ENCODE results near the gene KCNH2.

DNA sequence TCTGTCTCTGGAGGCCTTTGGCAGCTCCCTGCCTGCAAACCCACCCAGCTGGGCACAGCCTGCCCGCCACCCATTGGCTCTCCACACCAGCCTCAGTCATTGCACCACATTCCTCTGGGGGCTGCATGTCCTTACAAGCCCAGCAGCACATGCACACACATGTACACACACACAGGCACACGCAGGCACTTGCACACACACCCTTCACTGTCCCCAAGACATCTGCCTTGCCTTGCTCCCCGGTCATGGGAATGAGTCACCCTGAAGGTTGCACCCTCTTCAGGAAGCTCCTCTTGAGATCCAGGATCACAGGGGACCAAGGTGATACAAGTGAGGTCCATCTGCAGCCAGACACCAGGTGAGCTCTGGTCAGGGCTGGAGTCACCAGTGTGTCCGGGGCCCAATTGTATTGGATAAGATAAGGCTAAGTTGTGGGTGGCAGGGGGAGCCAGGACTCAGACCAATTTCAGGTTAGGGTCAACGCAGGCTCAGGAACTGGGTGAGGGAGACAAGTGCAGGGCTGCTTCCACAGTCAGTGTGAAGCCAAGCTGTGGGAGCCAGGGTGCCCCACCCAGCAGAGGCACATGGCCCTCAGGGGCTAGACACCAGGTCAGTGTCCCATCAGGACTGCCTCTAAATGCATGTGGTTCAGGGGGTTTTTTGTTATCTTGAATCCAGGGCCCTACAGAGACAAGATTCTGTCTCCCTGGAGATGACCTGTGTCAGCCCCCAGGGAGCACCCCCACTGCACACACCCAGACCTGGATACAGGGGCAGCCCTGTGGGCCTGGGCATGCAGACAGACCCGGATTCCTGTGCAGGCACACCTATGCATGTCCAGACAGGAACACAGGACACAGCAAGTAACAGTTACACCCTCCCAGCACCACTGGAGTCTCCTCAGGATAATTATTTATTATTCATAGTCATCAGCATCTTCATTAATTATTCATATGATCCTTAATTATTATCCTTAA is 33.8 kb downstream of the KCNH2 start:
- TF ChIP-seq, protein P1, sequence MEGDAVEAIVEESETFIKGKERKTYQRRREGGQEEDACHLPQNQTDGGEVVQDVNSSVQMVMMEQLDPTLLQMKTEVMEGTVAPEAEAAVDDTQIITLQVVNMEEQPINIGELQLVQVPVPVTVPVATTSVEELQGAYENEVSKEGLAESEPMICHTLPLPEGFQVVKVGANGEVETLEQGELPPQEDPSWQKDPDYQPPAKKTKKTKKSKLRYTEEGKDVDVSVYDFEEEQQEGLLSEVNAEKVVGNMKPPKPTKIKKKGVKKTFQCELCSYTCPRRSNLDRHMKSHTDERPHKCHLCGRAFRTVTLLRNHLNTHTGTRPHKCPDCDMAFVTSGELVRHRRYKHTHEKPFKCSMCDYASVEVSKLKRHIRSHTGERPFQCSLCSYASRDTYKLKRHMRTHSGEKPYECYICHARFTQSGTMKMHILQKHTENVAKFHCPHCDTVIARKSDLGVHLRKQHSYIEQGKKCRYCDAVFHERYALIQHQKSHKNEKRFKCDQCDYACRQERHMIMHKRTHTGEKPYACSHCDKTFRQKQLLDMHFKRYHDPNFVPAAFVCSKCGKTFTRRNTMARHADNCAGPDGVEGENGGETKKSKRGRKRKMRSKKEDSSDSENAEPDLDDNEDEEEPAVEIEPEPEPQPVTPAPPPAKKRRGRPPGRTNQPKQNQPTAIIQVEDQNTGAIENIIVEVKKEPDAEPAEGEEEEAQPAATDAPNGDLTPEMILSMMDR (IDR thresholded peaks at IDR 0.05; ENCODE audit: insufficient read depth, low read length, poor library complexity, severe bottlenecking) = no peak
- no peak for TF ChIP-seq EZH2phosphoT487 (conservative IDR thresholded peaks at IDR 0.05; ENCODE audit: low read length)

All from SU-DHL-6 (cell line).